SKM-1 treated with dmso at 0.1 percent for 144 hours (cell line): ENCODE data around the gene HDAC4.

ENCODE experiments used
- DNase-seq: peaks from one replicate; lab custom pipeline; 2025; ENCODE audit not compliant: unreplicated experiment; lab: John Stamatoyannopoulos, UW

The HDAC4 gene

DNA sequence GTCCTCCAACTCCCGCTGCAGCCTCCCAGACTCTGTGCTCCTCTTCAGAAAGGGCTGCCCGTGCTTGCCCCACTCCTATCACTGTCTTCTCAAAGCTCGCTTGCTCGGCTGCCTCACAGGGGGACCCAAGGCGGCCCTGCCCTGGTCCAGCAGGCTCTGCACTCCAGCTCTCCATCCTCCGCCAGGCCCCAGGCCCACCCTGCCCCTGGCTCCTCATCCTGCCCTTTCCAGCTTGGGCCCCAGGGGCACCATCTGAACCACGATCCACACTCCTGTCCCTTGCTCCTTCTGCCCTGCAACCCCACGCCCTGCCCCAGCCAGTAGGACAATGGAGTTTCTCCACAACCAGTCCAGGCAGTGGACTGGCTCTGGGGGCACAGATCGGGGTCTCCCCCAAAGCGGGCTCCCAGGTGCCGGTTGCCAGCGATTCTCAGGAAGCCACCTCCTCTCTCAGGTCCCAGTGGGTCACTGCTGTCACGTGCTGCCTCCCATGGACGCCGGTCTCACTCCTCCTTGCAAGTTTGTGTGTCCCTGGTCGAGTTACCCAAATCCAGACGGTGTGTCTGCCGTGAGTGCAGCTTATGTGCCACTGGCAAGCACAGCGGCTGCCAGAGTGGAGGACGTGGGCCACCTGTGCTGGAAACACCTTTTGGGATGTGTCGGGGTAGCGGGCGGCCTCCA, 238.5 kb downstream of the HDAC4 start:
- no peak for DNase-seq

DNA sequence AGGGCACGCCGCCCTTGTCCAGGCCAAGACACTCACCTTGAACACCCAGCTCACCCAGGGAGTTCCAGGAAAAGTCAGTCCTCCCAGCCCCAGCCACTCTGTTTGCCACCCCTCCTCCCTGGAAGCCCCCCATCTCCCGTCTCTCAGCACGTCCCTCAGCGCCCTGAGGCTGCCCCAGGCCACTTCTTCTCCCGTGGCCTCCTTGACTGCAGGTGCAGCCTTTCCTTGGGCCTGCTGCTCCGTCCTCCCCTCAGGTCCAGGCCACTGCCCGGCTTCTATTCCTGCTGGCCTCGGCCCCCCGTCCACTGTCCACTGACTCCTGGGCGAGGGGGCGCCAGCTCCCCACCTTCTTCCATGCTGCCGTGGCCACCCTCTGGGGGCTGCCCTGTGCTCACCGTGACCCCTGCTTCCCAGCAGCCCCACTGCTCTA, 239.1 kb downstream of the HDAC4 start:
- DNase-seq = no peak

DNA sequence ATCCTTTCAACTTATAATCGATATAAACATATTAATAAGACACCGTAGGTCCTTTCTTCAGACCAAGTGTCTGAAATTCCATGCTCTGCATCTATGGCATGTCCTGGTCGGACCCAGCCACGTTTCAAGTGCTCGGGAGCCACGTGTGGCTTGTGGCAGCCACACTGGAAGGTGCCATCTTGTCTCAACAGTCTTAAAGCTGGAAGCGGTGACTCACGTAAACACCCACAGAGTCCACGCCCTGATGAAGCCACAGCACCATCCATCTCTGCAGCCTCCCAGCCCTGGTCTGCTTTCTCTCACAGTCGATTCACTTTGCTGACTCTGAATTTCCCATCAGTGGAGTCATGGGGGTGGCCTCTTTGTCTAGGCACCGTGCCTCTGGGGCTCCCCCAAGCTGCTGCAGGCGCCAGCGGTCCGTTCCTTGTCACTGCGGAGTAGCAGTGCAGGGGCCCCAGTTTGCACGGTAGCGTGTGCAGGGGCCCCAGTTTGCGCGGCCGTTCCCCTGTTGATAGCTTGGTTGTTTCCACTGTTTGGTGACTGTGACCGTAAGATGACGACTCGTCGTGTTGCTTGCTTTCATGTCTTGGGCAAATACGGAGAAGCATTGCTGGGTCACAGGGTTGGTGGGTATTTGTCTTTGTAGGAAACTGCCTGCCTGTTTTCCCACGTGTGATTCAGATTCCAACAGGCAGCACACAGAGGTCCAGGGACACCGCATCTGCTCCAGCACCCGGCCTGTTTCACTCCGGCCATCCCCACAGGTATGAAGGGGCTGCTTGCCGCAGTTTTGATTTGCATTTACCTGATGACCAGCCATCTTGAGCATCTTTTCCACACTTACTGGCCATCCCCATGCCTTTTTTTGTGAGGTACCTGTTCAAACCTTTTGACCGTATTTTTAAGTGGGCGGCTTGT, 240.3 kb downstream of the HDAC4 start:
- DNase-seq = no peak

DNA sequence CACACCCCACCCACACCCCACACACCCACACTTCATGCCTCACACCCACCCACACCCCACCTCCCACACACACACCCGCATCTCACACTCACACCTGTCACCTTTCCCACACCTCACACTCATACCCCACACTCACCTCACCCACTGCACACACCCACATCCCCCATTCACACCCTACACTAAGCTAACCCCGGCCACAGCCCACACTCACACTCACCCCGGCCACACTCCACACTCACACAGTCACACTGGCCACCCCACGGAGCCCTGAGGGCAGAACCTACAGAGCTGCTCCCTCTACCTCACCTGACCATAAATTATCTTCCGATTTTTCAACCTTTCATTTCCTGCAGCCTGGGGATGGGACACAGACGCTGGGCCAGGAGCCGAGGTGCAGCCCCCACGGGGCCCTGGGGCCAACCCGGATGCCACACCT, 241.3 kb downstream of the HDAC4 start:
- DNase-seq = no peak

DNA sequence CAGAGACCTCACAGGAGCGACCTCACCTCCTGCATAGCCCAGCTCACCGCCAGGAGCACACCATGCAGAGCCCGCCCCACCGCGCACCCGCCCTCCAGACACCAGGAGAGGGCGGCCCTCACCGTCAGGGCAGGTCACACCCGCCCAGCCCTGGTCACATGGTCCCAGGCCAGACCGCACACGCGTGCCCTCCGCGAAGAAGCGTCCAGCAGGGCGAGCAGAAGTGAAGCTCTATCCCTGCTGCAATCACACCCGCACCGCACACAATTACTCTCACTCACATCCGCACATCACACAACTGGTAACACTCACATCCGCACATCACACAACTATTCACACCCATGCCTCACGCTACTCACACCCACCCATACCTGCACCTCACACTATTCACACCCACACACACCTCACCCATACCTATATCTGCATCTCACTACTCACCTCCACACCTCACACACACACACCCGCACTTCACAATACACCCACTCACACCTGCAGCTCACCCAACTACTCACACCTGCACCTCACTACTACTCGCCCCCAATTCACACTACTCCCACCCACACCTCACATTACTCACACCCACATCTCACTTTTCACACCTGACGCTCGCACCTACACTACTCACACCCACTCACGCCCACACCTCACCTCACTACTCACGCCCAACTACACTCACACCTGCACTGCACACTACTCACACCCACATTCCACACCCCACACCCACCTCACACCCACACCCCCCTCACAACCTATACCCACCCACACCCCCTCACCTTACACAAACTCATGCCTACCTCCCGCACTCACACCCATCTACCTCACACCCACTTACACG, 242.0 kb downstream of the HDAC4 start:
- DNase-seq = no peak

DNA sequence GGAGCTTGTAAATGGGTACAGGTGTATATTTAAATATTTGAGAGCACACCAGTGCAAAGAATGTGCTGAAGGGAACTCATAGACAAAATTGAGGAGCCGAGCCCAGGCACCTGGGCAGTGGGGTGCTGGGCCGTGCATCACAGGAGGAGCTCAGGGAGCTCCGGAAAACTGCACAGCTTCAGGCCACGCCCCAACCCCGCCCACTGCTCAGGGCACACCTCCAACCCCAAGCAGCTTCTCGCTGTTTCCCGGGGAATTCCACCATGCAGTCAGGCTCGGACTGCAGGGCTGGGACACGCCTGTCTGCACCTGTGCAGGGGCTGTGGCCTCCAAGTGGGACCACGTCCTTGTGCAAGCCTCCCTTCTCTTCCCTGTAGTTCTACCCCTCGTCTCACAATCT, 243.0 kb downstream of the HDAC4 start:
- DNase-seq = no peak

DNA sequence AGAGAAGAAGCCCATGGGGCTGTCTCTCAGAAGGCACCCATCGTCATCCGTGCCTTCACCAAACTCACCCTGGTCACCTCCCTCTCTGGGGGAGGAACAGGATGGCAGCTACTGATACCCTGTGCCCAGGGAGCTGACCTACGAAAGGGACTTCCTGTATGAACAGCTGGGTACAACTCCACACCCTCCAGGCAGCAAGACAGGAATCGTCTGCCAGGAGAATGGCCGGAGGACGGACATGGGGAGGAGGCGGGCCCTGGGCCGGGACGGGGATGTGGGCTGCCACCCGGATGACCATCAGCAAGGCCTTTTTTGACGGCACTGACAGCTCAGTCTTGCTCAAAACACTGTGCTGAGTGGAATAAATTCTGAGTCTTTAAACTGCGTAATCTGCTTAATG, 243.6 kb downstream of the HDAC4 start:
- no peak for DNase-seq

DNA sequence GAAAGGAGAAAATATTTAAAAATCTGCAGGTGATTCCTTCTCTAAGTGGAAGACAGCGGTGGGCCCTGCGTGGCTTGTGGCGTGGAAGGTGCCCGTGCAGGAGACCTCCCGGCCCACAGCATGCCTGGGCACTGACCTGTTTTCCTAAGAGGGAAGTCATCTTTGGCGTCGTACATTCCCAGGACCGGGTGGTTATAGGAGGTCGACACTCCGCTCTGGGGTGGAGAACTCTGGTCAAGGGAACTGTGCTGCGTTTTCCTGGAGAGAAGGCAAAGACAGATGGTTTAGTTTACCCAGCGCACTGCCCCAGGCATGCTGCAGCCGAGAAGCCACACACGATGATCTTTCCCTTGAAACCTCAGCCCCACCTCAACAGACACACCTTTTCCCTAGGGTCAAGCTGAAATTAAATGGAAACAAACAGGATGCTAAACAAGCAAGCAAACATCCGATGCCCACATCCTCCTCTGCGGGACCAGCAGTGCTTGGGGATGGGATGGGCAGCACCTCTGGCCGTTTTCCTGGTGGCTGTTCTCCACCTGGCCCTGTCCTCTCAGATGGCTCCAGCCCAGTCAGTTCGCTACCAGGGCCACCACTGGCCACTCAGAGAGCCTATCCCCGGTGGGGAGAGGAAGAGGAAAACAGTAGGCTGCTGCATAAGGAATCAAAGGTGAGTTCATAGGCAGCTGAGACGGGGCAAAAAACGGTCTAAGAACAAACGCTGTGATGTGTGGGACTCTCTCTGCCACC, 244.1 kb downstream of the HDAC4 start:
- DNase-seq = no peak

DNA sequence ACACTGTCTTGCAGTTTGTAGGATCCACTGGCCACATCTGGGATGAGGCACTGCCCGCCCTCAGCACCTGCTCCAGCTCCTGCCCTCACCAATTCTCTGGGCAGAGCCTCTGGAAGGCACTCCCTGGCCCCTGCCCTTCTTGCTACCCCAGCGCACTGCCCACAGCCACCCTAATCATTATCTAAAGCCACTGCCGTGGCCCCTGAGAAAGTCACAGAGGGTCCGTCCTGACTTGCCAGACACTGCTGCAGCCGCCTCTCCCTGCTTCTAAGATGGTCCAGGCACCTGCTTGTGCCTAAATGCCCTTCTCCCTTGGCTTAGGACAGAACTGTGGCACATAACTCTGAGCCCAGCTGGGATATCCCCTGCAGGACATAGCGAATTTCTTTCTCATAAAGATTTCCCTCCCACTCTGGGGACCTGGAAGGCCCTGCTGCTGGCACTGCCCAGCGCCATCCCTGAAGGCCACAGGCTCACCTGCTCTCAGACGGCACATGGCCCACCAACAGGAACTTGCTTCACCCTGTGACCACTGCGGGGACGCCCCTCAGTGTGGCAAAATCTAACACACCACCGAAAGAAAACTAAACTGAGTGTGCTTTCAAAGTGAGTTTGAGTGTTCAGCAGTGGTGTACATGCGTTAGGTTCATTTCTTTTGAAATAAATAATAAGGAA, 244.9 kb downstream of the HDAC4 start:
- no peak for DNase-seq

DNA sequence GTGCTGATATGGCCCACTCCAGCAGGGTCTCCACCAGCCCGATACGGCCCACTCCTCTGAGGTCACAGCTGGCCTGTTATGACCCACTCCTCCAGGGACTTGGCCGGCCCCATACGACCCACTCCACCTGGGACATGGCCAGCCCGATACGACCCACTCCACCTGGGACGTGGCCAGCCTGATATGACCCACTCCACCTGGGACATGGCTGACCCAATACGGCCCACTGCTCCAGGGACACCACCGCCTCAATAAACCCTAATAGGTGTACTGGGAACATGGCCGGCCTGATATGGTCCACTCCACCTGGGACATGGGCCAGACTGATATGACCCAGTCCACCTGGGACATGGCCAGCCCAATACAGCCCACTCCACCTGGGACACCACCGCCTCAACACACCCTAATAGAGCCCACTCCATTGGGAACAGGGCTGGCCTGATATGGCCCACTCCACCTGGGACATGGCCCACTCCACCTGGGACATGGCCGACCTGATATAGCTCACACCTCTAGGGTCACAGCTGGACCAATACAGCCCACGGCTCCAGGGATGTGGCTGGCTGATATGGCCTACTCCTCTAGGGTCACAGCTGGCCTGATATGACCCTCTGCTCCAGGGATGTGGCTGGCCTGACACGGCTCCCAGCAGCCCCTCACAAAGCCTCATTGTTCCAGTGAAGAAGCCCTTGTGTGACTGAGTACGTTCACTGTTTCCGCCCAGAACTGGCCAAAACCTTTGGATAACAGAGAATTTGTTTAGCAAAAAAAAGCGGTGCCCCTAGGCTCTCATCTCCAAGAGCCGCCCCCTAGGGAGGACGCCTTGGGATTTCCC, 245.6 kb downstream of the HDAC4 start:
- DNase-seq = no peak

DNA sequence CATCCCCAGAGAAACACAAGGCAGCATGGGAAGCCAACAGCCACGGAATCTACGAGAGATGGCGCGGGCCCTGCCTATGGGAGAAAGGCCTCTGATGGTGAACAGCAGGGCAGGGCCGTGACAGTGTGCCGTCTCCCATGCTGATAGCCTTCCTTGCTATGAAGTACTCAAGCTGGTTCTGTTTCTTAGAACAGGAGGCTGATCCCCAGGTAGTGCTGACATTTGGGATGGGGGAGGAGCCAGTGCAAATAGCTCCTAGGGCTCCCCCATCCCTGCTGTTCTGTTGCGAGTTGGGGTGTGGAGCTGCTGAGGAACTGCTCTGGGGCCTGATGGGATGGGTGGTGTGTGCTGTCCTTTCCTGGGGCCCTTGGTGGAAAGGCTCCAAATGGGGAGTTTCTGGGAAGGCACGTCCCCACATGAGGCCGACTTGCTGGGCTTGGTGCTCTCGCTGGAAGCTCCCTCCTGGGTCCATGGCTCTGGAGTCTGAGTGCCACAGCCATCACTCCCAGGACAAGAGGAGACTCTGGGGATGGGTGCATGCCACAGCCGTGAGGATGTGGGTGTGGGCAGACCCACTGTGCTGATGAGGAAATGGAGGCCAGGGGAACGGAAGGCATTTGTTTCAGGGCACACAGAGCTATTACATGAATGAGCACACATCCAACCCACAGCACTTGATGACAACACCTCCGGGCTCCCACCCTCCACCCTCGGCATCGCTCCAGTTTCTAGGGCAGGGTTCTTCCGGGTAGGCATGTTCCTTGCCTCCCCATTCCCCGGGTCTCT, 246.8 kb downstream of the HDAC4 start:
- DNase-seq = no peak

DNA sequence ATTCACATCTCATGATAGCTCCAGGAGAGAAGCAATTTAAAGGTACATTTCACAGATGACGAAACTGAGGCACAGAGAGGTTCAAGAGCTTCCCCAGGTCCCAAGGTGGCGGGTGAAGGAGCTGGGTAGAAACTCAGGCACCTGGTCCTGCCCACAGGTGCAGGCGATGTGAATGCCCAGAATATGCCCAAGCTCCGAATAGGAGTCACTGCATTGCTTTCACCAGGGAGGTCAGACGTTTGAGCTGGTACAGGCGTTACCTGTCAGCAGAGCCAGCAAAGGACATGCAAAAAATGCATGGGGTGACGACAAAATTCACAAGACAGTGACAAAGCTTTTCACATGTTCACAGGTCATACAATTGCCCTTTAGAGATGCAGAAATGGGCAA, 247.9 kb downstream of the HDAC4 start:
- no peak for DNase-seq

DNA sequence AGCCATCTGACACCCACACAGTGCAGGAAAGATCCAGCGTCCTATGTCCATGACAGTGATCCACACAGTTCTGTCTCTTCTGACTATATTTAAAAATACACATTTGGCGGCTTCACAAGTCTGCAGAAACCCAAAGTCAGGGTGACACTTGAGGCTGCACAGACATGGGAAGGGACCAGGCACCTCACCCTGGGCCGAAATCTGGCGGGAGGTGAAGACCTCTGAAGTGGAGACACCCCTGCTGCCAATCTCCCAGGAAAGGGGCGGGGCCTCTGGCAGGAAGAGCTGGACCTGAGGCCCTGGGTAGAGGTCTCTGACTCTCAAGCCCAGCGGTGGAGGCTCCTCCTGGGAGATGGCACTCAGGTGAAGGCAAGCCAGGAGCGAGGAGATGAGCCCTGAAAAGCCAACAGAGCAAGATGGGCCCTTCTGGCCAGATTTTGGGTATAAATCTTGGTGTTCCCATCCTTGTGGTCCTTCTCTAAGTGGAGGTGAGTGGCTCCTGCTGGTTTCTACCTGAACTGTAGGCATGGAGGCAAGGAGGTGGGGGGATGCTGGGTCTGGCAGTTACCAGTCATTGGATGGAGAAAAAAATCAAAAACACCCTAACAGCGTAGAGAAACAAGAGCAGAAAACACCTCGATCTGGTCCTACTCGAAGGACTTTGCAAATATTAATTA, 248.4 kb downstream of the HDAC4 start:
- DNase-seq = no peak

DNA sequence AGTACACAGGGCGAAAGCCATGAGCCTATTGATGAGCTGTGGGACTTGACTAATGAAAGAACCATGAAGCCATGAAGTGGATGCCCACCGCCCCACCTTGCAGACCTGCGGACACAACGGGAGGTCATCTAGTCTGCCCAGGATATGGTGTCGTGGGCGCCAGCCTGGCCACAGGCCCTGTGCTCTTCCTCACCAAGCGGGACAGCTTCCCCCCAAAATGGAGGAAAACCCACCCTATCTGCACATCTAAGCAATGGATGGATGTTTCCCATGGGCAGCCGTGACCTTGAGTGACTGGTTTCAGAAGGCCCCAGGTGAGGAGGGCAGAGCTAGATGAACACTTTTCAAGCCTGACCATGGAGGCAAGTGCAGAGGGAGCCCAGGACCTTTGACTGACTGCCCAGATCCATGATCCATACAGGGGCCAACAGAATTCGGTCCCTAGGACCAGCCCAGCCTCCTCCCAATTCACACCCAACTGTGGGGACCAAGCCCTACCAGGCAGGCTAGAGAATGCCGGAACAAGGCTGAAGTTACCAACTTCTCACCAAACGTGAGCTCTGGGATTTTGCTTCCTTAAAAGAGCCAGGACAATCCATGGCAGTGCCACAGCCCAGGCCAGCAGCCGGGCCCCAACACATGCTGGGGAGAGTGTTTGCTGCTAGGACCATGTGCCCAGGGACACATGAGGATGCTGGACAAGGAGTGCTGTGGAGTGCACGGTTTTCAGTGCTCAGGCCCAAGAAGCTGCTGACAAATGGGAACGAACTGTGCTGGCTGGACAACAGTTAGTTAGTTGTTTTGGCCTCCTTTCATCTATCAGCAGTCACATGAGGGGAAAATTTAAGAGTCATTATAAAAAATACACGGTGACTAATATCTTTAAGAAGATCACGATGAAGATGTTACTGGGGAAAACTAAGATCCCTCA, 249.4 kb downstream of the HDAC4 start:
- DNase-seq = no peak

DNA sequence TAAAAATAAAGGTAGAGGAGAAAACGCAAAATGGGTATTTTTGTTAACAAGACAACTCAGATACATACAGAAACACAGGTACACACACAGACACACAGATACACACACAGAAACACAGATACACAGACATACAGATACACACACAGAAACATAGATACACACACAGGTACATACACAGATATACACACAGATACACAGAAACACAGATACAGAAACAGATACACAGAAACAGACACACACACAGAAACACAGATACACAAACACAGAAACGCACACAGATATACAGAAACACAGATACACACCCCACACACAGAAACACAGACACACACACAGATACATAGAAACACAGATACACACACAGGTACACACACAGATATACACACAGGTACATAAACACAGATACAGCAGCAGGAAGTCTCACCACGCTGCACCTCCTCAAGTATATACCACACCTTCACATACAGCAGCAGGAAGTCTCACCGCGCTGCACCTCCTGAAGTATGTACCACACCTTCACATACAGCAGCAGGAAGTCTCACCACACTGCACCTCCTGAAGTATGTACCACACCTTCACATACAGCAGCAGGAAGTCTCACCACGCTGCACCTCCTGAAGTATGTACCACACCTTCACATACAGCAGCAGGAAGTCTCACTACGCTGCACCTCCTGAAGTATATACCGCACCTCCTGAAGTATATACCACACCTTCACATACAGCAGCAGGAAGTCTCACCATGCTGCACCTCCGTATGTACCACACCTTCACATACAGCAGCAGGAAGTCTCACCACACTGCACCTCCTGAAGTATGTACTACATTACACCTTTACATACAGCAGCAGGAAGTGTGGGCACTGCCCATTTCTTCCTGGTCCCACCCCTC, 250.5 kb downstream of the HDAC4 start:
- no peak for DNase-seq

DNA sequence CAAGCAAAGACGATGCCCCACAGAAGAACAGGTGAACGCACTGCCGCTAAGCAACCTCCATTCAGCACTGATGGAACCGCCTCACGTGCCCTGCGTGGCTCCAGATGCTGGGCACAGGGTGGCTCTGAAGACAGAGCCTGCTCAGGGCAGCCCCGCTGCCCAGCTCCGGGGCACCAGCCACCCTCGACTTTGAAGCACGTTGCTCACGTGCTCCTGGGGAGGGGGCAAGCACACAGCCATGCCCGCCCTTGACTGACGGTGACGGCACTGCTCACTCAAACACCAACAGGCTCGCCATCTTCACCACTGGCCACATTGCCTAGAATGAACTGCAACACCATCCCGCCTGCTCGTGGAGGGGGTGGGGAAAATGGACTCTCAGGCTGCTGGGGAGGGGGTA, 251.3 kb downstream of the HDAC4 start:
- no peak for DNase-seq
